Measurements from ENCODE around the gene RABL3. TPM values are rescaled to one million over a fixed set of nuclear protein-coding genes. Genes with fewer than 3 reads are reported as not detected.
"Not testable (repeated sequence)": the region's sequence is repeated elsewhere in the genome, so short reads cannot be mapped to it uniquely, and the experiment has no call there.

Gene RABL3
- polyA plus RNA-seq, 1 experiment: 2.6 TPM

DNA sequence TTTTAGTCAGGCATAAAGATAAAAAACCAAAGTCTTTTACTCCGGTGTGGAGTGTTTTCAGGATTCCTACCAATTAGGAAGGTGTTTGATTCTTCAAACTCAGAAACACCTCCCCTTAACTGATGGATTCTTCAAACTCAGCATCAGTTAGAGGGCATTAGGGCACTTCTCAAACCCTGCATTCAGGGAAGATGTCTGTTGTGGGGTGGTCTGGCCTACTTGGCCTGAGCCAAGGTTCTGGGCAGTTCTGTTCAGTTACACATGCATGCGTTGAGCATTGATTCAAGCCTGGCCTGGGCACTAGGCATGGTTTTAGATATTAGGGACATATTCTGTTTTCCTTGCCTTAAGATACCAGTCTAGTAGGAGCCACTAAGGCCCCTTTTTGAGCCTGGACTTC, 61.3 kb downstream of the RABL3 start:
- CTCF ChIA-PET: no interaction called here
- no peak overlapping the region for H3K4me3 ChIP-seq (ENCODE audit: low read depth, low read length)
- TF ChIP-seq, protein P1, sequence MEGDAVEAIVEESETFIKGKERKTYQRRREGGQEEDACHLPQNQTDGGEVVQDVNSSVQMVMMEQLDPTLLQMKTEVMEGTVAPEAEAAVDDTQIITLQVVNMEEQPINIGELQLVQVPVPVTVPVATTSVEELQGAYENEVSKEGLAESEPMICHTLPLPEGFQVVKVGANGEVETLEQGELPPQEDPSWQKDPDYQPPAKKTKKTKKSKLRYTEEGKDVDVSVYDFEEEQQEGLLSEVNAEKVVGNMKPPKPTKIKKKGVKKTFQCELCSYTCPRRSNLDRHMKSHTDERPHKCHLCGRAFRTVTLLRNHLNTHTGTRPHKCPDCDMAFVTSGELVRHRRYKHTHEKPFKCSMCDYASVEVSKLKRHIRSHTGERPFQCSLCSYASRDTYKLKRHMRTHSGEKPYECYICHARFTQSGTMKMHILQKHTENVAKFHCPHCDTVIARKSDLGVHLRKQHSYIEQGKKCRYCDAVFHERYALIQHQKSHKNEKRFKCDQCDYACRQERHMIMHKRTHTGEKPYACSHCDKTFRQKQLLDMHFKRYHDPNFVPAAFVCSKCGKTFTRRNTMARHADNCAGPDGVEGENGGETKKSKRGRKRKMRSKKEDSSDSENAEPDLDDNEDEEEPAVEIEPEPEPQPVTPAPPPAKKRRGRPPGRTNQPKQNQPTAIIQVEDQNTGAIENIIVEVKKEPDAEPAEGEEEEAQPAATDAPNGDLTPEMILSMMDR (IDR thresholded peaks at IDR 0.05; ENCODE audit: insufficient read depth, low read depth, low read length): no peak
- no peaks in the 10 kb centered on the region for H3K27me3 ChIP-seq (ENCODE audit: control insufficient read depth, insufficient read depth, low read length)
- POLR2A ChIA-PET: no interaction called here
- DNase-seq (ENCODE audit: low read depth): no peak
- no peaks in the 10 kb centered on the region for H3K36me3 ChIP-seq (ENCODE audit: control insufficient read depth, insufficient read depth, low read length)

DNA sequence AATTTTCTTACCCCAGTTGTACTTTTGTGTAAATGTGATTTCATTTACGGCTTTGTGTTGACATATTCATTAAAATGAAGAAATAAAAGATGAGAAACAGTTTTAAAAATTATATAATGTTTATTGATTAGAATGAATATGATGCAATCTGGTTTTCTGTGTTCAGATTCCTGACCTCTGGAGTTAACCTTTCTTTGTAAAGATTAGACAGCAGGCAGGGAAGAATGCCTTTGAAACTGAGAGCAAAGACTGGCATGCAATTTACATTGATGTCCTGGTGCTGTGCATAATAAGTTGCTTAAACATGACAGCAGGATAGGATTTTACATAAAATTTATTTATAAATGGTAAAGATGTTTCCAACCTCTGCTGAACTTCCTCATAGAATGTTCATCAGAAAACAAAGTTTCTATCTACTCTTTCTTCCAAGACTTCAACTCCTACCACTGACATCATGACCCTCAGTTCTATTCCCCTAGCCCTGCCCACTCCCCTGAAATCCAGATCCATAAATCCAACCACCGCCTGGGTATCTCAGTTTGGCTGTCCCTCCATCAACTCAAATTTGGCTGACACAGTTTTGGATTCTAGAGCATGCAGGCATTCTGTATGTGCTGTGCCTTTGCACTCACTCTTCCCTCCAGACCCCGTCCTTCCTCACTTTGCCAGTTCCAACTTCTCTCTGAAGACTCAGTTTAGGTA, 62.0 kb downstream of the RABL3 start:
- DNase-seq (ENCODE audit: low read depth): no peak
- Histone ChIP-seq H3K4me3 (ENCODE audit: low read depth, low read length) (no peak overlapping the region), H3K27me3 (ENCODE audit: control insufficient read depth, insufficient read depth, low read length) (no peaks in the 10 kb centered on the region), H3K36me3 (ENCODE audit: control insufficient read depth, insufficient read depth, low read length) (no peaks in the 10 kb centered on the region)
- CTCF ChIA-PET: no interaction called here
- TF ChIP-seq, protein P1 (IDR thresholded peaks at IDR 0.05; ENCODE audit: insufficient read depth, low read depth, low read length): no peak
- POLR2A ChIA-PET: no interaction called here

DNA sequence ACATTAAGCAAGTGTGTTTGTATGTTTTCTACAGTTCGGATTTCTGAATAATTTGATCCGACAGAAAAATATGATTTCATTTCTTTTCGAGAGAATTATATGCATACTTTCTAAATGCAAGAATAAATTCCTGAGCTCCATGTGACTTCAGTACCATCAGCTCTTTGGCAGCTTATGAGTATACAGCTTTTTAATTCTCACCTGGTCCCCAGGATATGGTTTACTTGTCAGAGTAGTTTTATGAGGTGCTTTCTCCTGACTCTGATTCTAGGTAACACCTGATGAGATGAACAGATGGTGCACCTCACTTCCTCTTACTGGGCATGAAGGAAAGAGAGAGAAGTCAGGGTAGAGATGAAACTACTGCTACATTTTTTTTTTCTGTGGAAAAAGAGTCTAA, 63.3 kb downstream of the RABL3 start:
- TF ChIP-seq, protein P1 (IDR thresholded peaks at IDR 0.05; ENCODE audit: insufficient read depth, low read depth, low read length): no peak
- H3K36me3 ChIP-seq (ENCODE audit: control insufficient read depth, insufficient read depth, low read length): no peaks in the 10 kb centered on the region
- no peak overlapping the region for H3K4me3 ChIP-seq (ENCODE audit: low read depth, low read length)
- POLR2A ChIA-PET: no interaction called here
- CTCF ChIA-PET: interaction anchor here (0.9 kb wide), 1 partner anchor 116 kb away, joined by 3 read pairs; no protein-coding TSS in a partner anchor
- H3K27me3 ChIP-seq (ENCODE audit: control insufficient read depth, insufficient read depth, low read length): no peaks in the 10 kb centered on the region
- DNase-seq (ENCODE audit: low read depth): no peak

DNA sequence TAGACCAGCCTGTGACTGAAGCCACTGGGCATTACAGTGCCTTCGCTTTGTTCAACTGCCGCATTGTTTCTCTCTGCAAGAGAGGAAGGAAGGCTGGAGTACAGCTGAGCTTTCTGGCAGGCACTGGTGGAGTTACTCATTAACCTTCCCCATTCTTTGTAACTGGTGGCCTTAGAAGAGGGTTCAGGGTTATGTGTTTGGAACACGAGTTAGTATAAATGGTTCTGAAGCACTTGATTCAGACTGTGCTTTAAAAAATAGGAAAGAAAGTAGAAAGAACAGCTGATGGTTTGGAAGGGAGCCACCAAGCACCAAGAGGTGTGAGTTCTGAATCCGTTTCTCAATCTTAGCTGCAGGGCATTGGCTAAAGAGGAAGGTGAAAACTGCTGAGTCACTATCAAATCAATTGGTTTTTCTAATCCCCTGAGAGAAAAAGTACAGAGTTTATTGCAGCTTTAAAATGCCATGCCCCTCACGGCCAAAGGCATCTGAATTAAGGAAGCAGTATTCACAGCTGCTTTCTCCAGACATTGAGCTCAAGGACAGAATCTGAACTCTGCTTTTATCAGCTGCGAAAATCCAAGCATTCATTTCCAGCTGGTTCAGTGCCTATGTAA, 63.9 kb downstream of the RABL3 start:
- Histone ChIP-seq H3K4me3 (ENCODE audit: low read depth, low read length) (no peak overlapping the region), H3K36me3 (ENCODE audit: control insufficient read depth, insufficient read depth, low read length) (no peaks in the 10 kb centered on the region), H3K27me3 (ENCODE audit: control insufficient read depth, insufficient read depth, low read length) (no peaks in the 10 kb centered on the region)
- TF ChIP-seq, protein P1 (IDR thresholded peaks at IDR 0.05; ENCODE audit: insufficient read depth, low read depth, low read length): no peak
- CTCF ChIA-PET: interaction anchor here (0.9 kb wide), 1 partner anchor 117 kb away, joined by 3 read pairs; no protein-coding TSS in a partner anchor
- POLR2A ChIA-PET: no interaction called here
- peak; percentile 39 for DNase-seq (ENCODE audit: low read depth)

DNA sequence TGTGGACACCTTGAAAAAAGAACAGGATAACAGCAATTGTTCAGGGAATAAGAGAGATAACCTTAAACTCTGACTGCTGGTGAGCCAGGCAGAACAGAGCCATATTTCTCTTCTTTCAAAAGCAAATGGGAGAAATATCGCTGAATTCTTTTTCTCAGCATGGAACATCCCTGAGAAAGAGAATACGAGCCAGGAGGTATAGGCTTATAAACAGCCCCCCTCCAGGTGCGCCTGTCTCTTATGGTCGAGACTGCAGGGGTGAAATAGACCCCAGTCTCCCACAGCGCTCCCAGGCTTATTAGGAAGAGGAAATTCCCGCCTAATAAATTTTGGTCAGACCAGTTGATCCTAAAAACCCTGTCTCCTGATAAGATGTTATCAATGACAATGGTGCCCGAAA, 65.1 kb downstream of the RABL3 start:
- POLR2A ChIA-PET; CTCF ChIA-PET; H3K36me3 ChIP-seq (ENCODE audit: control insufficient read depth, insufficient read depth, low read length); H3K4me3 ChIP-seq (ENCODE audit: low read depth, low read length); H3K27me3 ChIP-seq (ENCODE audit: control insufficient read depth, insufficient read depth, low read length); DNase-seq (ENCODE audit: low read depth): not testable (repeated sequence)

All from BJ (cell line).